OCI-LY7 (cell line): ENCODE results near the gene CDH12. TPM values are rescaled to one million over a fixed set of nuclear protein-coding genes. Genes with fewer than 3 reads are reported as not detected.
"Not testable (repeated sequence)": the region's sequence is repeated elsewhere in the genome, so short reads cannot be mapped to it uniquely, and the experiment has no call there.

Experiments
- BruUV-seq: library from RNA; stranded (reverse); fragments of 400-500 nt; replicated peaks from 2 replicates; lab custom pipeline; 2021; lab: Mats Ljungman, UMichigan
- CTCF ChIA-PET: fragments of 300-600 bp; sonication (Branson Sonifier 250); formaldehyde crosslinking; loops from one replicate; lab custom pipeline; 2022; ENCODE audit warnings: antibody characterized with exemption; ENCODE audit not compliant: unreplicated experiment; lab: Charles Lee
- POLR2A ChIA-PET: fragments of 300-600 bp; sonication (Branson Sonifier 250); formaldehyde crosslinking; loops from one replicate; lab custom pipeline; 2022; ENCODE audit warnings: antibody characterized with exemption; lab: Charles Lee
- DNase-seq: peaks from one replicate; pipeline ENCODE4 v3.0.0-alpha.2; 2015; ENCODE audit warnings: low spot score
- H2AFZ ChIP-seq: fragments of 200-600 bp; sonication (generic), shearing (Covaris generic); 2 replicates; pipeline ENCODE4 v1.6.1; 2014; ENCODE audit warnings: mild to moderate bottlenecking, antibody characterized with exemption, low read length, moderate library complexity
- H3K27ac ChIP-seq: fragments of 200-600 bp; sonication (generic); 2 replicates; pipeline ENCODE4 v1.5.1; 2014; ENCODE audit warnings: mixed run types, low read depth, mild to moderate bottlenecking, moderate library complexity, low read length, inconsistent platforms; ENCODE audit not compliant: poor library complexity, severe bottlenecking
- H3K36me3 ChIP-seq: fragments of 200-600 bp; sonication (generic); 2 replicates; pipeline ENCODE4 v1.6.1; 2014; ENCODE audit warnings: mild to moderate bottlenecking, antibody characterized with exemption, low read length, moderate library complexity, mixed read lengths; ENCODE audit not compliant: insufficient read depth
- H3K4me1 ChIP-seq: fragments of 200-600 bp; sonication (generic); 2 replicates; pipeline ENCODE4 v1.5.1; 2014; ENCODE audit warnings: mild to moderate bottlenecking, low read length; ENCODE audit not compliant: insufficient read depth, poor library complexity, severe bottlenecking
- H3K4me2 ChIP-seq: fragments of 200-600 bp; sonication (generic); 2 replicates; pipeline ENCODE4 v1.6.1; 2014; ENCODE audit warnings: mild to moderate bottlenecking, low read length
- H3K4me3 ChIP-seq: fragments of 200-600 bp; sonication (generic); 2 replicates; pipeline ENCODE4 v1.5.1; 2014; ENCODE audit warnings: mild to moderate bottlenecking, low read depth, low read length; ENCODE audit not compliant: poor library complexity, severe bottlenecking
- H3K79me2 ChIP-seq: fragments of 200-600 bp; sonication (generic); 2 replicates; pipeline ENCODE4 v1.6.1; 2016; ENCODE audit warnings: low read depth, mild to moderate bottlenecking, low read length, moderate library complexity, mixed read lengths; ENCODE audit not compliant: insufficient read depth
- H3K9me2 ChIP-seq: fragments of 200-600 bp; sonication (generic); 2 replicates; pipeline ENCODE4 v1.6.1; 2016; ENCODE audit warnings: mild to moderate bottlenecking, low read length, mixed read lengths; ENCODE audit not compliant: insufficient read depth
- H3K9me3 ChIP-seq: fragments of 200-600 bp; sonication (generic); 2 replicates; pipeline ENCODE4 v1.6.1; 2014; ENCODE audit warnings: mild to moderate bottlenecking, mixed run types, low read length, mixed read lengths
- H4K20me1 ChIP-seq: fragments of 200-600 bp; sonication (generic); 2 replicates; pipeline ENCODE4 v1.6.1; 2014; ENCODE audit warnings: mild to moderate bottlenecking, antibody characterized with exemption, low read length, moderate library complexity, mixed read lengths; ENCODE audit not compliant: insufficient read depth
- CTCF ChIP-seq: fragments of 200-600 bp; sonication (generic); conservative IDR thresholded peaks from 2 replicates; pipeline ENCODE4 v1.5.1; 2014; ENCODE audit warnings: mild to moderate bottlenecking, antibody characterized with exemption, low read length, moderate library complexity, mixed read lengths
- EZH2phosphoT487 ChIP-seq: fragments of 200-600 bp; sonication (generic); IDR thresholded peaks from 2 replicates; pipeline ENCODE4 v1.6.1; 2018; ENCODE audit warnings: low read depth, borderline replicate concordance, mild to moderate bottlenecking, mixed run types, antibody characterized with exemption, low read length, moderate library complexity, mixed read lengths
- intact Hi-C: fragments of 100-400 bp; cut with micrococcal nuclease; formaldehyde crosslinking; loops from one replicate; pipeline ENCODE4 v1.10.0; 2022; ENCODE audit not compliant: unreplicated experiment
- total RNA-seq, 2 experiments: library from RNA; depleted of rRNA in 1 of 2; stranded (reverse); fragments of >200 nt in 1 of 2; shearing (Covaris generic) in 1 of 2; gene quantifications; 2 replicates each; pipeline ENCODE4 v1.2.3, GENCODE V29; 2014 to 2022

The CDH12 gene
- total RNA-seq, 2 experiments from 2014 or later, result not detected

GRCh38 chr5:22319798-22320197 lies 533.3 kb downstream of the CDH12 start:
- H3K4me2 ChIP-seq, result no peak overlapping the region
- no peak for DNase-seq
- BruUV-seq, result no TSS peak
- H3K36me3 ChIP-seq, result no peaks in the 10 kb centered on the region
- intact Hi-C loops, result no loop called here
- TF ChIP-seq EZH2phosphoT487 (no peak), CTCF (no peak)
- H4K20me1 ChIP-seq, result no peaks in the 10 kb centered on the region
- H3K9me3 ChIP-seq, result no peaks in the 10 kb centered on the region
- H3K4me3 ChIP-seq, result no peak overlapping the region
- H3K9me2 ChIP-seq, result no peaks in the 10 kb centered on the region
- no peak overlapping the region for H2AFZ ChIP-seq
- ChIA-PET CTCF (no interaction called here), POLR2A (no interaction called here)
- H3K79me2 ChIP-seq, result no peaks in the 10 kb centered on the region
- no peak overlapping the region for H3K27ac ChIP-seq
- H3K4me1 ChIP-seq, result no peaks in the 10 kb centered on the region

- Histone ChIP-seq H3K4me2 (no peak overlapping the region), H4K20me1 (no peaks in the 10 kb centered on the region), H3K4me3 (no peak overlapping the region), H3K9me2 (no peaks in the 10 kb centered on the region), H3K79me2 (no peaks in the 10 kb centered on the region), H3K36me3 (no peaks in the 10 kb centered on the region), H2AFZ (no peak overlapping the region), H3K4me1 (no peaks in the 10 kb centered on the region), H3K9me3 (no peaks in the 10 kb centered on the region), H3K27ac (no peak overlapping the region)
- no TSS peak for BruUV-seq
- no peak for TF ChIP-seq CTCF
- TF ChIP-seq EZH2phosphoT487, result no peak
- POLR2A ChIA-PET, result interaction anchor here (0.6 kb wide), 1 partner anchor 276 kb away, joined by 3 read pairs; no protein-coding TSS in a partner anchor
- DNase-seq, result no peak
- CTCF ChIA-PET, result no interaction called here
- intact Hi-C loops, result no loop called here
Observed at GRCh38 chr5:22316294-22316693, 536.9 kb downstream of the CDH12 start.

- H3K27ac ChIP-seq, H3K4me1 ChIP-seq, BruUV-seq, H3K4me3 ChIP-seq, H2AFZ ChIP-seq, H3K9me2 ChIP-seq, H3K79me2 ChIP-seq, H3K9me3 ChIP-seq, intact Hi-C loops, DNase-seq, H3K36me3 ChIP-seq, H4K20me1 ChIP-seq, CTCF ChIA-PET, POLR2A ChIA-PET, H3K4me2 ChIP-seq: not testable (repeated sequence)
Observed at GRCh38 chr5:22315052-22315451, 538.1 kb downstream of the CDH12 start.
